Endometrial microvascular endothelial cells (primary cell): ENCODE measurements around the gene CCBE1. TPM values are rescaled to one million over a fixed set of nuclear protein-coding genes. Genes with fewer than 3 reads are reported as not detected.
"Not testable (repeated sequence)": the region's sequence is repeated elsewhere in the genome, so short reads cannot be mapped to it uniquely, and the experiment has no call there.

Experiments
- in situ Hi-C: cut with HindIII; loops from 2 replicates; pipeline ENCODE4 v1.10.0; 2017; ENCODE audit warnings: low sequenced_read_pairs, low pct_unique_long_range_greater_than_20kb; ENCODE audit errors: inconsistent ontology term
- total RNA-seq: library from RNA; depleted of rRNA; stranded (reverse); fragments of >200 nt; gene quantifications from one replicate; pipeline ENCODE4 v1.2.3, GENCODE V29; 2015; ENCODE audit errors: inconsistent ontology term

The CCBE1 gene
- total RNA-seq, 1 donor from 2014 or later = 8.7 TPM

- in situ Hi-C loops = no loop called here
These were observed 162.2 kb downstream of the CCBE1 start for GRCh38 chr18:59535055-59535454.

- in situ Hi-C loops = no loop called here
These were observed 168.4 kb downstream of the CCBE1 start for GRCh38 chr18:59528866-59529265.

GRCh38 chr18:59520562-59521355, 176.5 kb downstream of the CCBE1 start:
- in situ Hi-C loops = no loop called here

- in situ Hi-C loops = no loop called here
These were observed 178.5 kb downstream of the CCBE1 start for GRCh38 chr18:59518705-59519104.

- in situ Hi-C loops = no loop called here
These were observed 179.6 kb downstream of the CCBE1 start for GRCh38 chr18:59517446-59518165.

- in situ Hi-C loops = no loop called here
These were observed 180.7 kb downstream of the CCBE1 start for GRCh38 chr18:59516356-59517155.

GRCh38 chr18:59515956-59516355, 181.3 kb downstream of the CCBE1 start:
- in situ Hi-C loops = not testable (repeated sequence)

GRCh38 chr18:59515147-59515546, 182.1 kb downstream of the CCBE1 start:
- in situ Hi-C loops = no loop called here

- in situ Hi-C loops = no loop called here
These were observed 183.0 kb downstream of the CCBE1 start for GRCh38 chr18:59514203-59514602.

GRCh38 chr18:59512025-59512755, 185.0 kb downstream of the CCBE1 start:
- in situ Hi-C loops = no loop called here

- in situ Hi-C loops = no loop called here
These were observed 187.5 kb downstream of the CCBE1 start for GRCh38 chr18:59509481-59510442.

GRCh38 chr18:59505356-59505755, 191.9 kb downstream of the CCBE1 start:
- in situ Hi-C loops = no loop called here

- in situ Hi-C loops = no loop called here
These were observed 194.7 kb downstream of the CCBE1 start for GRCh38 chr18:59502274-59503175.

GRCh38 chr18:59501920-59502273, 195.3 kb downstream of the CCBE1 start:
- in situ Hi-C loops = no loop called here

- in situ Hi-C loops = no loop called here
These were observed 196.5 kb downstream of the CCBE1 start for GRCh38 chr18:59500765-59501164.

- in situ Hi-C loops = no loop called here
These were observed 198.6 kb downstream of the CCBE1 start for GRCh38 chr18:59498506-59499086.
